T47D (cell line): ENCODE results near the gene RHEB.

Experiments used
- DNase-seq, 2 experiments: peaks; one replicate each; pipeline versions ENCODE4 v3.0.0 to v3.0.0-alpha.2; 2011 to 2012; ENCODE audit warnings: low read depth in 1 of 2, low spot score in 1 of 2
- JUND ChIP-seq: IDR thresholded peaks from 2 replicates; pipeline ENCODE4 v1.6.1; 2012; ENCODE audit warnings: low read depth
- in situ Hi-C: cut with HindIII; loops from 2 replicates; pipeline ENCODE4 v1.10.0; 2016; ENCODE audit warnings: low sequenced_read_pairs, low pct_unique_long_range_greater_than_20kb

RHEB gene

GRCh38 chr7:151432658-151433521 lies 86.8 kb downstream of the RHEB start:
- no peak for TF ChIP-seq JUND
- no peak for DNase-seq
- in situ Hi-C loops: no loop called here

- DNase-seq: no peak
- TF ChIP-seq JUND: no peak
- in situ Hi-C loops: no loop called here
These were observed 87.9 kb downstream of the RHEB start for GRCh38 chr7:151431768-151432311.

GRCh38 chr7:151431281-151431767 lies 88.4 kb downstream of the RHEB start:
- TF ChIP-seq JUND: no peak
- no peak for DNase-seq
- in situ Hi-C loops: no loop called here

GRCh38 chr7:151430391-151431205 lies 89.1 kb downstream of the RHEB start:
- in situ Hi-C loops: no loop called here
- no peak for DNase-seq

GRCh38 chr7:151429560-151430331 lies 89.9 kb downstream of the RHEB start:
- no peak for TF ChIP-seq JUND
- DNase-seq: no peak
- in situ Hi-C loops: no loop called here

More at GRCh38 chr7:151430391-151431205, 89.1 kb downstream of the RHEB start:
- TF ChIP-seq JUND: no peak

DNA sequence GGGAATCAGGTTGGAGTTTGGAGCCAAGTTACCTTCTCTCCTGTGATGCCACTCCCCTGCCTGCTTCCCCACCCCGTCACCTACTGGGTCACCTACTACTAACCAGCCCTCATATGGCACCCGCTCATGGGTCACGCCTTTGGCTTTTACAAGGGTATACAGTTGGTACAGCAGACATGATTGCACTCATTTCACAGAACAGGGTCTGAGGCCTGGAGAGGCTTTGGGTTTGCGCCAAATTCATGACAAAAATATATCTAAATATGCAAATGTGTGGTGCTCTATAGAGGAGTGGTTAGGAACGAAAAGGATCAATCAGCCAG lies 90.5 kb downstream of the RHEB start:
- no peak for TF ChIP-seq JUND
- in situ Hi-C loops: no loop called here
- DNase-seq: no peak

- in situ Hi-C loops: no loop called here
- DNase-seq: no peak
These were observed 91.1 kb downstream of the RHEB start for GRCh38 chr7:151428378-151429236.

GRCh38 chr7:151427705-151428377 lies 91.9 kb downstream of the RHEB start:
- TF ChIP-seq JUND: no peak
- in situ Hi-C loops: no loop called here
- no peak for DNase-seq

More at GRCh38 chr7:151428378-151429236, 91.1 kb downstream of the RHEB start:
- no peak for TF ChIP-seq JUND

GRCh38 chr7:151426904-151427704 lies 92.6 kb downstream of the RHEB start:
- in situ Hi-C loops: no loop called here
- no peak for DNase-seq
- no peak for TF ChIP-seq JUND

DNA sequence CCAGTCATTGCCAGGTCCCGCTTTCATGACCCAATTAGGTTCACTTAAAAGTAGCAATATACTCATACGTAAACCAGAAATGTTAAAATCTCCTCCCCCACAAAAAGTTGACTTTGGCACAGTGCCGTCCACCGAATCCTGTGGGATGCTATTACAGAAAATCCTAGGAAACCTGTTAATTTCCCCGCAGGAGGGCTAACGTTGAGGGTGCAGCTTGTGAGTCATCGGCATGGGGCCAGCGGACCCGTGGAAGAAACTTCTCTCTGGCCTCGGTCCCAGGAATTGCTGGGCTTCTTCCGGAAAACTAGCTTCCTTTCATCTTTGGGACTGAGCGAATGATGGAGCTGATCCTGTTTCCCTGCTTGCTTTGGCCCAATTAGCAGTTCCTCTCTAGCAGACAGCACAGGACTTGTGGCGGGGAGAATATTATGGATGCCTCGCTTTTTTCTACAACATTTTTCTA lies 93.2 kb downstream of the RHEB start:
- TF ChIP-seq JUND: no peak
- DNase-seq: no peak
- in situ Hi-C loops: no loop called here
